GM13977 (cell line): ENCODE results near the gene PCED1B.

Experiments used
- DNase-seq: peaks from one replicate; pipeline ENCODE4 v3.0.0; 2012; ENCODE audit warnings: low spot score
- in situ Hi-C: fragments of 300-500 bp; cut with MboI; formaldehyde crosslinking; loops from one replicate; pipeline ENCODE4 v1.12.0; 2022; ENCODE audit warnings: low sequenced_read_pairs, low pct_unique_long_range_greater_than_20kb, mixed read lengths, inconsistent platforms; ENCODE audit not compliant: unreplicated experiment
- TF ChIP-seq, protein P1 (sequence below): IDR thresholded peaks from 2 replicates; pipeline ENCODE4 v1.5.1; 2012; ENCODE audit warnings: mild to moderate bottlenecking, control low read depth; ENCODE audit not compliant: insufficient read depth; ENCODE audit errors: extremely low read depth, missing control alignments

PCED1B gene

DNA sequence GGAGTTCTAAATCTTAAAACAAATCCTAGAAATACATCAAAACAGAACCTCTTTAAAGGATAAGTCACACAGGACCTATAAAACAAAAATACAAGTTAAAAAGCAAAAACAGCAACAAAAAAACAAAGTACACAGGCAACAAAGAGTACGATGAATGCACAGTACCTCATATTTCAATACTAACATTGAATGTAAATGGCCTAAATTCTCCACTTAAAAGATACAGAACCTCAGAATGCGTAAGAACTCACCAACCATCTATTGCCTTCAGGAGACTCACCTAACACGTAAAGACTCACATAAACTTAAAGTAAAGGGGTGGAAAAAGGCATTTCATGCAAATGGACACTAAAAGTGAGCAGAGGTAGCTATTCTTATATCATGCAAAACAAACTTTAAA, 172.5 kb downstream of the PCED1B start:
- TF ChIP-seq, protein P1, sequence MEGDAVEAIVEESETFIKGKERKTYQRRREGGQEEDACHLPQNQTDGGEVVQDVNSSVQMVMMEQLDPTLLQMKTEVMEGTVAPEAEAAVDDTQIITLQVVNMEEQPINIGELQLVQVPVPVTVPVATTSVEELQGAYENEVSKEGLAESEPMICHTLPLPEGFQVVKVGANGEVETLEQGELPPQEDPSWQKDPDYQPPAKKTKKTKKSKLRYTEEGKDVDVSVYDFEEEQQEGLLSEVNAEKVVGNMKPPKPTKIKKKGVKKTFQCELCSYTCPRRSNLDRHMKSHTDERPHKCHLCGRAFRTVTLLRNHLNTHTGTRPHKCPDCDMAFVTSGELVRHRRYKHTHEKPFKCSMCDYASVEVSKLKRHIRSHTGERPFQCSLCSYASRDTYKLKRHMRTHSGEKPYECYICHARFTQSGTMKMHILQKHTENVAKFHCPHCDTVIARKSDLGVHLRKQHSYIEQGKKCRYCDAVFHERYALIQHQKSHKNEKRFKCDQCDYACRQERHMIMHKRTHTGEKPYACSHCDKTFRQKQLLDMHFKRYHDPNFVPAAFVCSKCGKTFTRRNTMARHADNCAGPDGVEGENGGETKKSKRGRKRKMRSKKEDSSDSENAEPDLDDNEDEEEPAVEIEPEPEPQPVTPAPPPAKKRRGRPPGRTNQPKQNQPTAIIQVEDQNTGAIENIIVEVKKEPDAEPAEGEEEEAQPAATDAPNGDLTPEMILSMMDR: no peak
- DNase-seq: no peak
- in situ Hi-C loops: no loop called here

DNA sequence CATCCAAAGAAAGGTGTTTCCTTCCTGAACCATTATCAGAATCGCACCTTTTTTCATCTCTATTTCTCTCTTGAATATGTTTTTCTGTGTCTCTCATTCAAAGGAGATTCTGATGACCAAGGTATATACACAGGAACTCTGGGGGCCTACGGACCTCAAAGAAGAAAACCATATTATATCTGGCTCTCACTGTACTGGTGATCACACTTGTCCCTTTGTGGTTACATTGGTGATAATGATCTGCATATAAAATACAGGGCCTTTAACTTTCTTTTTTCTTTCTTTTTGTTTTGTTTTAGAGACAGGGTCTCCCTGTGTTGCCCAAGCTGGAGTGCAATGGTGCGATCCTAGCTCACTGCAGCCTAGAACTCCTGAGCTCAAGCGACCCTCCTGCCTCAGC, 185.5 kb downstream of the PCED1B start:
- DNase-seq: no peak
- TF ChIP-seq, protein P1: no peak
- in situ Hi-C loops: no loop called here

DNA sequence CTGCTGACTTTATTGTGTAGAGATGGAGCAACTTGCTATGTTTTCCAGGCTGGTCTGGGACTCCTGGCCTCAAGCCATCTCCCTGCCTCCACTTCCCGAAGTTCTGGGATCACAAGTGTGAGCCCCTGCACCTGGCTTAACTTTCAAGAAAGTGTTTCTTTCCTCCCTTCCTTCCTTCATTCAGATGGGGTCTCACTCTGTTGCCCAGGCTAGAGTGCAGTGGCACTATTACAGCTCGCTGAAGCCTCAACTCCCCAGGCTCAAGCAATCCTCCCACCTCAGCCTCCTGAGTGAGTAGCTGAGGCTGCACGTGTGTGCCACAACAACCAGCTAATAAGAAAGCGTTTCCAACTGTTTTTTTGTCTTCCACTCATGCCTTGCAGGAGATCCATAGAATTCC, 186.0 kb downstream of the PCED1B start:
- in situ Hi-C loops: no loop called here
- TF ChIP-seq, protein P1: no peak

DNA sequence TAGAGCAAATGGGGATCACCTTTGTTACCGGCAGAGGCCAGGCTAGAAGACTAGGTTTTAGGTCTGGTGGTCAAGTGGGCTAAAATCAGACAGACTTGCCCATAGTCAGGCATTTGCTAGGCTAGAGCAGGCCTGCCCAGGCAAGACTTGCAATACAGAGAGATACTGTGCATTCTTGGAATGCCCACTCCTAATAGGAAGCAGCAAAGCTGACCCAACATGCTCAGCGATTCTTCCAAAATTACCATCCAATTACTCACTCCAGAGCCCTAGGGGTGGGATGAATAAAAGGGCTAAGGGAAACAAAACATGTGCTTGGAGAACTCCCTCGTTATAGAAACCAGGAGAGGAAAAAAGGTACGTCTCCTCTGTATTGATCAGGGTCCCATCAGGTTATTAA, 188.2 kb downstream of the PCED1B start:
- TF ChIP-seq, protein P1: no peak
- DNase-seq: no peak
- in situ Hi-C loops: no loop called here

More for the DNA sequence above, 186.0 kb downstream of the PCED1B start:
- no peak for DNase-seq

DNA sequence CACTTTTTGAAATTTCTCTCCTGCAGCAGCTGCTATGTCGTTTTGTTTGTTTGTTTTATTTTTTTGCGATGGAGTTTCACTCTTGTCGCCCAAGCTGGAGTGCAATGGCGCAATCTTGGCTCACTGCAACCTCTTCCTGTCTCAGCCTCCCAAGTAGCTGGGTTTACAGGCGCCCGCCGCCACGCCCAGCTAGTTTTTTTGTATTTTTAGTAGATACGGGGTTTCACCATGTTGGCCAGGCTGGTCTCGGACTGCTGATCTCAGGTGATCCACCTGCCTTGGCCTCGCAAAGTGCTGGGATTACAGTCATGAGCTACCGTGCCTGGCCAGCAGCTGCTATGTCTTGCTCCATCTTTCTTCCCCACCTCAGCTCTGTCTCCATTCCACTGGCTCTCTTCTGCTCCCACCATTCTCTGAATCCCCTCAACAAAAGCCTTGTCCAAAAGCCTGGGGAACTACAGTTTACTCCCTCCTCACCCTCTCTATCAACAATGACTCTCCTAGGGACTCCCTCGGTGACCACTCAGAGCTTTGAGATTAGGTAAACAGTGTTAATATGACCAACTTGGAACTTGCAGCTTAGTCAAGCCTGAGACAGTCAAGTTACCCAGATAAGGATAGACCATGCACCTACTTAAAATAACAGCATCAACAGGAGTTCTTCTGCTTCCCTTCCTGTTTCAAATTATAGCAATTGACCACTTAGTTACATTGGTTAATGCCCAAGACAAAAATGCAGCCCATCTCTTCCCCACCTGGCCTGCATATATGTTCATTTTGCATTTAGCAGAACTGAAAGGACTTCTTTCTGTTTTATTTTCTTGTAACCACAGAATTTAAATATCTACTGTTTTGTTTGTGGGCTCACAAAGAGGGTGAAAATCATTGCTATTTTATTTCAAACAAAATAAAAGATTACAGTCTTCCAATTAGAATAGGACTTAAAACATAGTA, 189.4 kb downstream of the PCED1B start:
- TF ChIP-seq, protein P1: no peak
- peak; percentile 23 for DNase-seq
- in situ Hi-C loops: no loop called here

DNA sequence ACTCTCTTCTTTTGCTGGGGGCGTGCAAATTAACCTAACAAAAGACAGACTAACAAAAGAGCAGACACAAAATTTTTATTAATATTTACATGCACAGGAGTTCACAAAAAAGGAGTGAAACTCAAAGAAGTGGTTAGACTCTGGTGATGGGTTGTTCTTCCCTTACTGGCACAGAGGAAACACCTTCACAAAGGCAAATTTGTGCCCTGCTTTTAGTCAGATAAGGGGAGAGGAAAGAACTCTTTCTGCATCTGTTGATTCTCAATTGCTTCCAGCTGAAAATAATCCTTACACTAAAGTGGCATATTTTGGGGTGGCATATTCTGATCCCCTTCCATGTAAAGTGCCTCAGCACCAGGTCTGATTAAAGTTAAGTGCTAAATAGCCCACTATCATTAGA, 190.5 kb downstream of the PCED1B start:
- no peak for DNase-seq
- TF ChIP-seq, protein P1: no peak
- in situ Hi-C loops: no loop called here
